ENCODE results near the gene SLC29A1.
"Not testable (repeated sequence)": the region's sequence is repeated elsewhere in the genome, so short reads cannot be mapped to it uniquely, and the experiment has no call there.

The SLC29A1 gene

DNA sequence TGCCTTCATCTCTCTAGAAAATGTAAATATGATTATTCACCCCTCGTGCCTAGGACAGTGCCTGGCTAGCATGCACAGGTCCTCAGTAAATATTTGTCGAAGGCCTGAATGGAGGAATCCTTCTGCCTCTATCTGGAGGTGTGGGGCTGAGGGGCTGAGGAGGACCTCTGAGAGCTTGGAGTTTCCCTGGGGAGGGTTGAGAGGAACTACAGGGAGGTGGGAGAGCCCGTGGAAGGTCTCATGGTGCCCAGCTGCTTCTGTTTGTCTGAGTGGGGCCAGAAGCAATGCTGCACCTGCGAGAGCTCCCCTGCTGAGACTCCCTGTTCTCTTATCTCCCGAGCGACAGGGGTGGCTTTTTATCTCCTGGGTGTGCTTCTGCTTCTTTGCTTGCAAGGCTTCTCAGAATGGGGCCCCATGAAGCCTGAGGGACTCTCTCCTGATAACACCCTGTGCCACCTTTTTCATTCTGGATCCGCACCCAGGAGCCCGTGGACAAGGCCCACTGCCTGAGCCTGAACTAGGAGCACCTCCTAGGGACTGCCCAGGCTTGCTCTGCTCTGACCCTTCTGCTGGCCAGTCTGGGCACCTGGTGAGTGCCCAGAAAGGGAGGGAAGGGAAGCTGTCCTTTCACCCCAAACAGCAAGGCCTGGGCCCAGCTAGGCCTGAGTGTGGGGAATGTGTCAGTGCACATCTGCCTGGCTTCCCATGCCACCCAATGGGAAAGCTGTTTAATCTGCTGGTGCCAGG is 2.4 kb downstream of the SLC29A1 start:
- H3K27ac Mint-ChIP-seq: no peak overlapping the region
- no peaks in the 10 kb centered on the region for H3K27me3 Mint-ChIP-seq
- H3K9me3 Mint-ChIP-seq: no peaks in the 10 kb centered on the region
- H3K36me3 Mint-ChIP-seq: peaks cover 3% of the 10 kb centered on the region
- no peak overlapping the region for H3K4me3 Mint-ChIP-seq
- ATAC-seq: no peak
- H3K4me1 Mint-ChIP-seq: peaks cover 45% of the 10 kb centered on the region

- H3K27me3 Mint-ChIP-seq: no peaks in the 10 kb centered on the region
- no peak overlapping the region for H3K4me3 Mint-ChIP-seq
- H3K27ac Mint-ChIP-seq: no peak overlapping the region
- H3K9me3 Mint-ChIP-seq: no peaks in the 10 kb centered on the region
- H3K4me1 Mint-ChIP-seq: peaks cover 38% of the 10 kb centered on the region
- no peak for ATAC-seq
- peaks cover 11% of the 10 kb centered on the region for H3K36me3 Mint-ChIP-seq
Measured at GRCh38 chr6:44226368-44227147, 3.2 kb downstream of the SLC29A1 start.

- ATAC-seq: no peak
- H3K27ac Mint-ChIP-seq: no peak overlapping the region
- H3K36me3 Mint-ChIP-seq: peaks cover 17% of the 10 kb centered on the region
Measured at GRCh38 chr6:44227148-44227793, 3.9 kb downstream of the SLC29A1 start.

DNA sequence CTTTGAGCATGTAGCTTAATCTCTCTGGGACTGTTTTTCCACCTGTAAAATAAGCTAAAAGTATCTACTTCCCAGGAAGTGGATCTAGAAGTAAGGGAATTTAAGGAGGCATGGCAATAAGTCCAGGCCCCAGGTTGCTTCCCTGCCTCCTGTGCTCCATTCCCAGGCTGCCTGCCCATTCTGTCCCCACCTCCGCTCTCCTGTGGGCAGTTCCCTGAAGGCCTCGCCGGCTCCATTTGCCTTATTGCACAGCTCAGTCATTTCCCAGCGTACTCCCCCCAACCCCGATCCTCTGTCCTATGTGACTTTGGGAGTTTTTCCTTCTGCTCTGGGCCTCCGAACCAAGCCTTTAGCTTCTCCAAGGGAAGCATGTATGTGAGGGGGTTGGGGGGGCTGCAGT is 4.6 kb downstream of the SLC29A1 start:
- Mint-ChIP-seq H3K36me3 (peaks cover 23% of the 10 kb centered on the region), H3K27me3 (no peaks in the 10 kb centered on the region), H3K27ac (no peak overlapping the region), H3K4me1 (peaks cover 26% of the 10 kb centered on the region), H3K9me3 (no peaks in the 10 kb centered on the region), H3K4me3 (no peak overlapping the region)
- no peak for ATAC-seq

More at GRCh38 chr6:44227148-44227793, 3.9 kb downstream of the SLC29A1 start:
- Mint-ChIP-seq H3K9me3 (no peaks in the 10 kb centered on the region), H3K27me3 (no peaks in the 10 kb centered on the region), H3K4me3 (no peak overlapping the region), H3K4me1 (peaks cover 33% of the 10 kb centered on the region)

GRCh38 chr6:44228433-44228832 is 5.0 kb downstream of the SLC29A1 start:
- no peak overlapping the region for H3K27ac Mint-ChIP-seq
- H3K27me3 Mint-ChIP-seq: no peaks in the 10 kb centered on the region
- peaks cover 25% of the 10 kb centered on the region for H3K36me3 Mint-ChIP-seq

DNA sequence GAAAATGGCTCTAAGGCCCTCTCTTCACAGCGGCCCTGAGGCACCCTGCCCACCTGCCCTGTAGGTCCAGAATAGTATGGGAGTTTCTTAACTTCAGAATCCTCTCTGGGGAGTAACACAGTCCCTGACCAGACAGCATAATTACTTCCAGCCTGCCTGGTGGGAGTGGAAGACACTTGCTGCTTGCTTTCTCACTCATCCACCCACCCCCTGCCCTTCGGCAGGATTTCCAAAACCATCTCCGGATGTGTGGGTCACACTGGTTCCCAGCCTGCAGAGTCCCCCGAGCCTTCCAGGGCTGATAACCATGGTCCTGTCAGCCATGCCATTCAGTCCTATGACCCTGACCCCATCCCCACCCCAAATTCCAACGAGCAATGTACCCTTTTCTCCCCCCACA is 5.4 kb downstream of the SLC29A1 start:
- H3K4me1 Mint-ChIP-seq: peaks cover 28% of the 10 kb centered on the region
- no peaks in the 10 kb centered on the region for H3K27me3 Mint-ChIP-seq
- peaks cover 25% of the 10 kb centered on the region for H3K36me3 Mint-ChIP-seq
- H3K9me3 Mint-ChIP-seq: no peaks in the 10 kb centered on the region
- ATAC-seq: no peak
- H3K4me3 Mint-ChIP-seq: no peak overlapping the region
- no peak overlapping the region for H3K27ac Mint-ChIP-seq

More at GRCh38 chr6:44228433-44228832, 5.0 kb downstream of the SLC29A1 start:
- Mint-ChIP-seq H3K4me1 (peaks cover 25% of the 10 kb centered on the region), H3K4me3 (no peak overlapping the region), H3K9me3 (no peaks in the 10 kb centered on the region)
- ATAC-seq: no peak

DNA sequence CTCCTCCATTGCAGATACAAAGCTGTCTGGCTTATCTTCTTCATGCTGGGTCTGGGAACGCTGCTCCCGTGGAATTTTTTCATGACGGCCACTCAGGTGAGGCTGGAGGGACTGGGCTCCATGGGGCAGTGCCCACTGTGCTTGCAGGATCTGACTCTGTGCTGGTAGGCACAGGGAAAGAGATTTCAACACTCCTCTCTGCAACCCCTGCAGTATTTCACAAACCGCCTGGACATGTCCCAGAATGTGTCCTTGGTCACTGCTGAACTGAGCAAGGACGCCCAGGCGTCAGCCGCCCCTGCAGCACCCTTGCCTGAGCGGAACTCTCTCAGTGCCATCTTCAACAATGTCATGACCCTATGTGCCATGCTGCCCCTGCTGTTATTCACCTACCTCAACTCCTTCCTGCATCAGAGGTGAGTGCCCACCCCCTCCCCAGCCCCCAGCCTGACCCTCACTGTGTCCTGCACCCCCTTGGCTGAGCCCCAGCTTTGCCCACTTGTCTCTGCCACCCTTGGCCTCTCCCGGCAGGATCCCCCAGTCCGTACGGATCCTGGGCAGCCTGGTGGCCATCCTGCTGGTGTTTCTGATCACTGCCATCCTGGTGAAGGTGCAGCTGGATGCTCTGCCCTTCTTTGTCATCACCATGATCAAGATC is 6.1 kb downstream of the SLC29A1 start:
- Mint-ChIP-seq H3K9me3 (no peaks in the 10 kb centered on the region), H3K27ac (no peak overlapping the region), H3K27me3 (no peaks in the 10 kb centered on the region), H3K4me1 (peaks cover 23% of the 10 kb centered on the region), H3K4me3 (no peak overlapping the region), H3K36me3 (peaks cover 25% of the 10 kb centered on the region)
- no peak for ATAC-seq

DNA sequence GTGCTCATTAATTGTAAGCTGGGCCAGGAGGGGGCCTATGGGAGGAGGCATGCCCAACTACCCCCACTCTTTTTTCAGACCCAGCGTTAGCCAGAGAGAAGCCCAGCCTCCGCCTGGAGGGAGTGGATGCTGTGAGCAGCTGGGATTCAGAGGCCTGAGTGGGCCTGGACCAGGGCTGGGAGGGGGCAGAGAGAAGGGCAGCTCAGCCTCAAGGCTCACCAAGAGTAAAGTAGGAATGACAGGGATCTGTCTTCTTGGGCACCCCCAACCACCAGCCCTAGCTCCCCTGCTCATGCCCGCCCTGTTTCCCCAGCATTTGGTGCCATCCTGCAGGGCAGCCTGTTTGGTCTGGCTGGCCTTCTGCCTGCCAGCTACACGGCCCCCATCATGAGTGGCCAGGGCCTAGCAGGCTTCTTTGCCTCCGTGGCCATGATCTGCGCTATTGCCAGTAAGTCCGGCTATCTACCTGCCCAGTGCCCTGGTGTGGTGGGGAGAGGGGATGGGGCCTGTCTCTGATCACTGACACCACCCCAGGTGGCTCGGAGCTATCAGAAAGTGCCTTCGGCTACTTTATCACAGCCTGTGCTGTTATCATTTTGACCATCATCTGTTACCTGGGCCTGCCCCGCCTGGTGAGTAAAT is 6.8 kb downstream of the SLC29A1 start:
- Mint-ChIP-seq H3K36me3 (peaks cover 25% of the 10 kb centered on the region), H3K4me1 (peaks cover 18% of the 10 kb centered on the region), H3K9me3 (no peaks in the 10 kb centered on the region), H3K4me3 (no peak overlapping the region), H3K27me3 (no peaks in the 10 kb centered on the region), H3K27ac (no peak overlapping the region)
- ATAC-seq: no peak

- not testable (repeated sequence) for ATAC-seq, H3K9me3 Mint-ChIP-seq, H3K27ac Mint-ChIP-seq, H3K4me1 Mint-ChIP-seq, H3K27me3 Mint-ChIP-seq, H3K4me3 Mint-ChIP-seq
- H3K36me3 Mint-ChIP-seq: peaks cover 25% of the 10 kb centered on the region
Measured at GRCh38 chr6:44231426-44231825, 8.0 kb downstream of the SLC29A1 start.

GRCh38 chr6:44232676-44233566 is 9.5 kb downstream of the SLC29A1 start:
- peak overlapping the region; percentile 34 for H3K27ac Mint-ChIP-seq
- peaks cover 25% of the 10 kb centered on the region for H3K36me3 Mint-ChIP-seq
- H3K4me3 Mint-ChIP-seq: no peak overlapping the region

DNA sequence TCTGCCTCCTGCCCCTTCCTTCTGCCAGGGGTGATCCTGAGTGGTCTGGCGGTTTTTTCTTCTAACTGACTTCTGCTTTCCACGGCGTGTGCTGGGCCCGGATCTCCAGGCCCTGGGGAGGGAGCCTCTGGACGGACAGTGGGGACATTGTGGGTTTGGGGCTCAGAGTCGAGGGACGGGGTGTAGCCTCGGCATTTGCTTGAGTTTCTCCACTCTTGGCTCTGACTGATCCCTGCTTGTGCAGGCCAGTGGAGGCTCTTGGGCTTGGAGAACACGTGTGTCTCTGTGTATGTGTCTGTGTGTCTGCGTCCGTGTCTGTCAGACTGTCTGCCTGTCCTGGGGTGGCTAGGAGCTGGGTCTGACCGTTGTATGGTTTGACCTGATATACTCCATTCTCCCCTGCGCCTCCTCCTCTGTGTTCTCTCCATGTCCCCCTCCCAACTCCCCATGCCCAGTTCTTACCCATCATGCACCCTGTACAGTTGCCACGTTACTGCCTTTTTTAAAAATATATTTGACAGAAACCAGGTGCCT is 10.2 kb downstream of the SLC29A1 start:
- no peaks in the 10 kb centered on the region for H3K27me3 Mint-ChIP-seq
- H3K36me3 Mint-ChIP-seq: peaks cover 25% of the 10 kb centered on the region
- peak overlapping the region; percentile 34 for H3K27ac Mint-ChIP-seq
- ATAC-seq: no peak
- H3K4me1 Mint-ChIP-seq: peaks cover 25% of the 10 kb centered on the region
- H3K4me3 Mint-ChIP-seq: no peak overlapping the region
- no peaks in the 10 kb centered on the region for H3K9me3 Mint-ChIP-seq

More at GRCh38 chr6:44232676-44233566, 9.5 kb downstream of the SLC29A1 start:
- peaks cover 17% of the 10 kb centered on the region for H3K4me1 Mint-ChIP-seq
- H3K27me3 Mint-ChIP-seq: no peaks in the 10 kb centered on the region
- no peaks in the 10 kb centered on the region for H3K9me3 Mint-ChIP-seq
- no peak for ATAC-seq

DNA sequence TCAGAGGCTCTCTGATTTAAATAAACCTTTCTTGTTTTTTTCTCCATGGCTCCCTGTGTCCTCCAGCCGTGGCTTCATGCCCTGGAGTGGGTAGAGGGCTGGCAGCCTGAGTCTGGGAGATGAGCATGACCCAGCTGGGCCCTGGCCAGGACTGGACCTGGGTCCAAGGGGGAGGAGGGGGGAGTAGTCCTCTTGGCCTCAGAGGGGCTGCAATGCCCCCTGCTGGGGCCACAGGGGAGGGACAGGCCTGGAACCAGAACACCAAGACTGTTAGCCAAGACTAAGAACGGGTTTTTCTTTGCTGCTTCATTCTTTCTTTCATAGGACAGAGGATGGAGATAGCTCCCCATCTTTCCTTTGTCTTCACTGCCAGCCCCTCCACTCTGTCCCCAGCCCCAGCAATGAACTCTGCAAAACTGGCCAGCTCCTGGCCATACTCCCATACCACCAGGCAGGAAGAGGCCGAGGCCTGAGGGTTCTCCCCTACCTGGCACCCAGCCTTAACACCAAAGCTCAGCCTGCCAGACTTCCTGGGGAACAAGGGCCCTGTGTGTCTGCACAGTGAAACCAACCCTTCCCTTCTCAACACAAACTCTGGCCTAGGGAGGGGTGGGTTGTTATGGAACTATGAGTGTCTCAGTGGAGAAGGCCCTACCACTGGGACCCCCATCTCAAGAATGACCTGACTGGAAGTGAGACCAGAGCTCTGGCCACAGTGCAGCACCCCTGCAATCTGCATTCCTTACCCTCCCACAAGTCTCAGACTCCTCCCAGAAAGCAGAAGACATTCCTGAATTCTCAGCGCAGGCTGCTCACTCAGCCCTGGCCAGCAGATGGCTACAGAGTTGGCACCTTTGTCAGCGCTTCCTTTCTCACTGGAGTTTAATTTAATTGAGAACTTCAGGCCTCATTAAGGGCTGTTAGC is 11.0 kb downstream of the SLC29A1 start:
- Mint-ChIP-seq H3K36me3 (peaks cover 25% of the 10 kb centered on the region), H3K27ac (no peak overlapping the region), H3K9me3 (no peaks in the 10 kb centered on the region), H3K27me3 (no peaks in the 10 kb centered on the region), H3K4me1 (peaks cover 26% of the 10 kb centered on the region), H3K4me3 (no peak overlapping the region)
- no peak for ATAC-seq

DNA sequence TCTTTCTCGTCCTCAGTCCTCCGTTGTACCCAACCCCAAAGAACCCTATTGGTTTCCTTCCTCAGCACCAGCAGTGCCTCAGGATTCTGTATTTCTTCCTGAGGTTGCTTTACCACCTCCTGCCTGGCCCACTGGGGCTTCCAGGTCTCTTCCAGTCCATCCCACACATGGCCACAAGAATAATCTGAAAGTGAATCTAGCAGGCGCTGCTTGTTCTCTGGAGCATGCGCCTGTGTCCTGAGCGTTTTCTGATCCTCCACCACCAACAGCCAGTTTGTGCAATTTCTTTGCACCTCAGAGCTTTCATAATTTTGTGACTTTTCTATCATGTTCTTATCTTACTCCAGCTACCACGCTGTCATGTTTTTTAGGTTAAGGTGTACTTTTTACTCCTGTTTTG is 11.9 kb downstream of the SLC29A1 start:
- Mint-ChIP-seq H3K36me3 (peaks cover 25% of the 10 kb centered on the region), H3K4me3 (no peak overlapping the region), H3K27me3 (no peaks in the 10 kb centered on the region), H3K27ac (no peak overlapping the region), H3K4me1 (peaks cover 26% of the 10 kb centered on the region), H3K9me3 (no peaks in the 10 kb centered on the region)
- ATAC-seq: no peak
